Omental fat pad (tissue), 4 donors: ENCODE results near the gene CLEC7A. TPM values are rescaled to one million over a fixed set of nuclear protein-coding genes. Genes with fewer than 3 reads are reported as not detected.

Source experiments
- ATAC-seq: fragments of 150-250 bp; one replicate; pipeline ENCODE4 v1.9.1; 2016; ENCODE audit warnings: mild to moderate bottlenecking, moderate library complexity; ENCODE audit not compliant: low FRiP score
- DNase-seq: peaks from one replicate; pipeline ENCODE4 v3.0.0-alpha.2; 2019; ENCODE audit warnings: low spot score
- CTCF ChIP-seq, 3 donors: fragments of 450-650 bp; IDR thresholded peaks; one replicate each; pipeline ENCODE4 v1.5.1; 2016 to 2017; ENCODE audit warnings: antibody characterized with exemption in 3 of 3, mild to moderate bottlenecking in 3 of 3, moderate library complexity in 2 of 3
- total RNA-seq, 4 donors: library from RNA; depleted of rRNA; stranded (reverse); fragments of >200 nt; gene quantifications; one replicate each; pipeline ENCODE4 v1.1.0, GENCODE V29; 2016

Gene CLEC7A
- total RNA-seq, 4 donors from 2014 or later, result 12.6 to 27.6 (median 18.8) TPM

- no peak for TF ChIP-seq CTCF (IDR thresholded peaks at IDR 0.05)
- DNase-seq, result no peak
- no peak for ATAC-seq
These were observed 3.6 kb downstream of the CLEC7A start for GRCh38 chr12:10126413-10126812.

- no peak for DNase-seq
- ATAC-seq, result no peak
- TF ChIP-seq CTCF (IDR thresholded peaks at IDR 0.05), result no peak
These were observed 7.3 kb downstream of the CLEC7A start for GRCh38 chr12:10122689-10123088.

- no peak for DNase-seq
- ATAC-seq, result no peak
- no peak for TF ChIP-seq CTCF (IDR thresholded peaks at IDR 0.05)
These were observed 8.7 kb downstream of the CLEC7A start for GRCh38 chr12:10121278-10121677.

GRCh38 chr12:10119066-10119465, 10.9 kb downstream of the CLEC7A start:
- TF ChIP-seq CTCF (IDR thresholded peaks at IDR 0.05), result no peak
- DNase-seq (no peak), ATAC-seq (peak; percentile 32)

- ATAC-seq (no peak), DNase-seq (no peak)
- no peak for TF ChIP-seq CTCF (IDR thresholded peaks at IDR 0.05)
These were observed 14.1 kb downstream of the CLEC7A start for GRCh38 chr12:10115890-10116289.

GRCh38 chr12:10115311-10115710, 14.7 kb downstream of the CLEC7A start:
- DNase-seq (no peak), ATAC-seq (no peak)
- no peak for TF ChIP-seq CTCF (IDR thresholded peaks at IDR 0.05)

- TF ChIP-seq CTCF (IDR thresholded peaks at IDR 0.05), result no peak
- no peak for DNase-seq
- no peak for ATAC-seq
These were observed 16.1 kb downstream of the CLEC7A start for GRCh38 chr12:10113920-10114319.
